ENCODE results near the gene SLC5A4.

SLC5A4 gene

GRCh38 chr22:32226326-32227104, 28.6 kb downstream of the SLC5A4 start:
- peak; percentile 77 for DNase-seq

DNA sequence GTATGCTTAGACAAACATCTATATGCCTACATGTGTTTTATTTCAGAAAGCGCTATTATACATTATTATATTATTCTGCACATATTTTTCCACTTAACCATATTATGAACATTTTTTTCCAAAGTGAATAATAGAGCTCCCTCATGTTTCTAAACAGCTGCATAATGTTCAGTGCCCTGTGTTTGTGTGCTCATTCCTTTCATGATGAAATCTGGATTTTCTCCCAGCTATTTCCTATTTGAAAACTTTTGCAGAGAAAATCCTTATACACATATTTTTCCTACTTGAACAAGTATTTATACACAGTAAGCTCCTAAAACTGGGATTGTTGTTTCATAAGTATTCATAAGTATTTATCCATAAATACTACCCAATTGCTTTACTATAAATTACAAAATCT, 32.2 kb downstream of the SLC5A4 start:
- no peak for DNase-seq

DNA sequence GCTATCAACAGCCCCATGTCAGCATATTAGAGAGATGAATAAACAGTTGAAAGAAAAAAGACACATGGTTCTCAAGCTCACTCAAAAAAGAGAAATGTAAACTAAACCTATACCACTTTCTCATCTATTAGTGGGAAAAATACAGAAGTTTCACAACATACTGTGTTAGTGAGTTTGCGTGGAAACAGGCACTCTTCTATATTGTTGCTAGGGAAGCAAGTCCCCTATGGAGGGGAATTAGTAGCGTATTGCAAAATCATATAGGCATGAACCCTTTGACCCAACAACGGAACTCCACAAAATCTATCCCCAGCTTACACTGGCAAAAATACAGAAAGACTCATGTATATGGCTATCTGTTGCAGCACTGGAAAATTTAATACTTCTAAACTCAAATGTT, 36.1 kb downstream of the SLC5A4 start:
- peak; percentile 88 for DNase-seq

DNA sequence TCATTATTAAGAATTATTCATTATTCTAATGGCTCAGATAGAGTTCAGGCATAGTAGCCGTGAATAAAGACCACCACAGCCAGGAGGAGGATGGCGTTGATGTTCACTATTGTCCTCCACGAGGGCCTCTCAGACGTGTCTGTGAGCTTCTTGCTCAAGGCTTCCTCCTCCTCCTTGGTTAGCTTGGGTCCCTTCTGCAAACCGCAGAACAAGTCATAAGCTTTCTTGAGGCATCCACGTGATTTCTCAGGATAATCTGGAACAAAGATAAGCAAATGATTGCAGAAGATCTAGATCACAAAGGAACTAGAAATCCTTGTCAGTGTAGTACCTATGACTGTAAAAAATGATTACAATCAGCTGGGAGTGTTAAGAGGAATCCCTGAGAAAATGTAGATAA, 36.7 kb downstream of the SLC5A4 start:
- peak; percentile 89 for DNase-seq

- no peak for DNase-seq
These were observed 37.7 kb downstream of the SLC5A4 start for GRCh38 chr22:32217465-32217864.

DNA sequence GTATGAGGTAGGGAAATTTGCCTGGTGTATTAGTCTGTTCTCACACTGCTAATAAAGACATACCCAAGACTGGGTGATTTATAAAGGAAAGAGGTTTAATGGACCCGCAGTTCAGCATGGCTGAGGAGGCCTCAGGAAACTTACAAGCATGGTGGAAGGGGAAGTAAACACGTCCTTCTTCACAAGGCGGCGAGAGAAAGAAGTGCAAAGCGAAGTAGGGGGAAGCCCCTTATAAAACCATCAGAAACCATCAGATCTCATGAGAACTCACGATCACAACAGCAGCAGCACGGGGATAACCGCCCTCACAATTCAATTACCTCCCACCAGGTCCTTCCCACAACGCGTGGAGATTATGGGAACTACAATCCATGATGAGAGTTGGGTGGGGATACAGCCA, 38.2 kb downstream of the SLC5A4 start:
- DNase-seq: peak; percentile 17

- DNase-seq: peak; percentile 32
These were observed 44.1 kb downstream of the SLC5A4 start for GRCh38 chr22:32211011-32211410.

DNA sequence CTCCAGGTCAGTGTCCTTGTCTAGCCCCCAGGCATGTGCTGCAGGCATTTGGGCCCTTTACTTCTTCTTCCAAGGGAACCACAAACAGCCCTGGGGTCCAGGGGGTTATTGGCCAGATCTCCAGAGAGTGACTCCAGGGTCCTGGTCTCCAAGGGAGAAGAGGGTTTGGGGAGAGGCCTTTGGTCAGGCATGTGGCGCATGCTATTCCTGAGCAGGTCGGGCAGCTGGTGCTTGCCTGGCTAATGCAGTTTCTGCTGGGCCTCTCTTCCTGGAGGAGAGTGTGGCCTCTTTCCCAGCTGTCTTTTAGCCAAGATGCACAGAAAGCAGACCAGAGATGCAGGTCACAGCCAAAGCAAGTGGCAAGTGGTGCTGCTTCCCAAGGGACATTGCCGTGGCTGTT, 46.5 kb downstream of the SLC5A4 start:
- no peak for DNase-seq

DNA sequence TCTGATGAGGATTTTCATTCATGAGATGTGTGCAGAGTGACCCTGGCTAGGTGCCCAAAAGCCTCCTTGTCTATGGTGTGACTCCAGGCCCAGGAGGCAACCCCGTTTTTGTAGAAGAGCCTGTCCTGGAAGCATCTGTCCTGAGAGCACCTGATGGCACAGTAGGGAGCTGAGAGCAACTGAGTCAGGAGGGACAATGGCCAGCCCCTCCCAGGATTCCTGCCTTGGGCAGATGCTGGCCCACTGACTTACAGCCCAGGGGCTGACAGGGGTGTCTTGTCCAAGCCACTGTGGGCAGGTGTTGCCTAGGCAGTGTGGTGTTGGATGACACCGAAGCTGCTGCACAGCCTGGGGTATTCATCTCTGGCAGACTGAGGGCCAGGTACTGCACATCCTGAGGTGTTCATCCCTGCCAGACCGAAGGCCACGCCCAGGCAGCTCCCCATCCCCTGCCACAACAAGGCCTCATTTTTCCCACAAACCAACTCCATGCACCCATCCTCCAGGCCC, 47.1 kb downstream of the SLC5A4 start:
- no peak for DNase-seq

DNA sequence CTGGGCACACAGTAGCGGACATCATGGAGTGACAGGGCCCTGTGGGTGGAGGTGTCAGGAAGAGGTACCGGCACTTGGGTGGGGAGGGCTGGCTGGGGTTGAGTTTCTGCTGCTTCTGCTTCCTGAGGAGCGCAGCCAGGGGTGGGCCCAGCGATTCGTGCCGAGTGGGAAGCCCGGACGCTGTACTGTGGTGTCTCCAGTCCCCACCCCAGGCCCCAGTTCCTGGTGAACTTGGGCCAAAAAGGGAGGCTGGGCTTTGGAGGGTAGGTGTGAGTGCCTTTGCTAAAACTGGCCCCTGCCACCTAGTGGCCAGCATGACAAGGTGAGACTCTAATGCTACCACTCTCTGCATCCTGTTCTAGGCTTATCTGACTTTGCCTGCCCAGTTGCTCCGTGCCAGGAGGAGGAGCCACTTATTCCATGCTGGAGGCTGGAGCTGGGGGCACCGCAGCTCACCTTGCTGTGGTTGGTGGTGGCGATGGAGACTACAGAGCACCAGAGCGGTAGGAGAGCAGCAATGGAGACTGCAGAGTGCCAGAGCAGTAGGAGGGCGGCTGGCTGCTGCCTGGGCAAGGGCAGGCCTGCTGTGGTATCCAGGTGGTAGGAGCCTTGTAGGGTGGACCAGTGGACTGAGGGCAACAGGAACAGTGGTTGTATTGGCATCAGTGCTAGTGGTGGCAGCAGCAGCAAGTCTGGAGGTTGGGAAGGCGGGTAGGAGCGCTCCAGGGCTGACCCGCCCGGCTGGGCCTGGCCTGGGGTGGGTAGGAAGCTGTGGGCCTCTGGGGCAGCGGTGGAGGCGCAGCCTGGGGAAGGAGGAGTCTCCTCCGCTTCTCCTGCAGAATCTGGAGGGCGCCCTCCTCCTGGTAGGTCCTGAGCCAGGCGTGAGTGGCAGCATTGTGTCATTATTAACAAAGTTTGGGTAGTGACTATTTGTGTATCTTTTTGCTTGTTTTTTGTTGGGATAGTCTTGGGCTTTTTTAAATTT, 48.1 kb downstream of the SLC5A4 start:
- DNase-seq: peak; percentile 42

DNA sequence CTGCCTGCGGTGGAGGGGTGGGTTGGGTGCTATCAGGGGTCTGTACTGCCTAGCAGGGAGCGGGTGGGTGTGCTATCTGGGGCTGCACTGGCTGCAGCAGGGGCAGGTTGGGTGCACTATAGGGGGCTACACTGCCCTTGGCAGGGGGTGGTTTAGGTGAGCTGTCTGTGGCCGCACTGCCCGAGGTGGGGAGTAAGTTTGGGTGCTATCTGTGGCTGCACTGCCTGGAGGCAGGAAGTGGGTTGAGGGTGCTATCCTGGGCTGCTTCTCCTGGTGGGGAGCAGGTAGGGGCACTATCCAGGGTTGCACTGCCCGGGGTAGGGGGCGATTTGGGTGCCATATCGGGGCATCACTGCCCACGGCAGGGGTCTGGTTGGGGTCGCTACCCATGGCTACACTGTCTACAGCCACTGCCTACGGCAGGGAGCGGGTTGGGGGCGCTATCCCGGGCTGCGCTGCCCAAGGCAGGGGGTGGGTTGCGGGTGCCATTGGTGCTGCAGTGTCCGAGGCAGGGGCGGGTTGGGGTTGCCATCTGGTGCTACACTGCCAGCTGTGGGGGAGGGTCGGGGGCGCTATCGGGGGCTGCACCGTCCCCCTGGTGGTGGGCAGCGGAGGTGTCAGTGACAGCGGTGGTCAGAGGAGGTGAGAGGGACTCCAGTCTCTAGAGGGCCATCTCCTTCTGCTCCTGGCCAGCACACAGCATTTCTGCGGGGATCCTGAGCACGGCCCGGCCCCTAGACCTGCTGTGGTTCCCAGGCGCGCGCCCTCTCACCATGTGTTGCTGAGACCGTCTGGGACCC, 49.0 kb downstream of the SLC5A4 start:
- DNase-seq: no peak

GRCh38 chr22:32204856-32205722, 50.1 kb downstream of the SLC5A4 start, which contains the start of gene RFPL2:
Gene RFPL2, minus strand, starts transcription at chr22:32205073. Its CDS starts 2,622 bp downstream, at chr22:32202451.
- DNase-seq: no peak

GRCh38 chr22:32204040-32204855, 50.9 kb downstream of the SLC5A4 start:
- DNase-seq: no peak

DNA sequence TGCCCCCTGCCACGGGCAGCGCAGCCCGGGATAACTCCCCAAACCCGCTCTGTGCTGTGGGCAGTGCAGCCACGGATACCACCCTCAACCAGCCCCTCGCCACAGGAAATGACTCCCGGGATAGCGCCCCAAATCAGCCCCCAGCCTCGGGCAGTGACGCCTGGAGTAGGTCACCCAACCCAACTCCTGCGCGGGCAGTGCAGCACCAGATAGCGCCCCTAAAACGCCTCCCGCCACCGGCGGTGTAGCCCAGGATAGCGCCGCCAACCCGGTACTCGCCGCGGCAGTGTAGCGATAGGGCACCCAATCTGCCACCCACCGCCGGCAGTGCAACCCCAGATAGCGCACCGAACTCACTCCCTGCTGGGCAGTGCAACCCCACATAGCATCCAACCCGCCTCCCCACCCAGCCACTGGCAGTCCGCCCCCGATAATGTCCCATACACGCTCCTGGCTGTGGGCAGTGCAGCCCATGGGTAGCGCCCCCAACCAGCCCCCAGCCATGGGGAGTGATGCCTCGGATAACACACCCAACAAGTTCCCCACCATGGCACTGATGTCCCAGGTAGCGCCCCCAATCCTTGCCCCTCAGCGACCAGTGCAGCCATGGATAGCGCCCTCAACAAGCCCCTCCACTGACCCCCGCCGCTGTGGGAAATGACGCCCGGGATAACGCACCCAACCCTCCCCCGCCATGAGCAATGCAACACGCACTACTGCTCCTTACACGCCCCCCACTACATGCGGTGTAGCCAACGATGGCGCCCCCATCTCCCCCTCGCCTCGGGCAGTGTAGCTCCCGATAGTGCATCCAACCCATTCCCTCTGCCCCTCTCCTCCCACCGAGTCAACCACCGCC, 51.7 kb downstream of the SLC5A4 start:
- DNase-seq: no peak

GRCh38 chr22:32202539-32203180, 52.5 kb downstream of the SLC5A4 start:
- peak; percentile 48 for DNase-seq

DNA sequence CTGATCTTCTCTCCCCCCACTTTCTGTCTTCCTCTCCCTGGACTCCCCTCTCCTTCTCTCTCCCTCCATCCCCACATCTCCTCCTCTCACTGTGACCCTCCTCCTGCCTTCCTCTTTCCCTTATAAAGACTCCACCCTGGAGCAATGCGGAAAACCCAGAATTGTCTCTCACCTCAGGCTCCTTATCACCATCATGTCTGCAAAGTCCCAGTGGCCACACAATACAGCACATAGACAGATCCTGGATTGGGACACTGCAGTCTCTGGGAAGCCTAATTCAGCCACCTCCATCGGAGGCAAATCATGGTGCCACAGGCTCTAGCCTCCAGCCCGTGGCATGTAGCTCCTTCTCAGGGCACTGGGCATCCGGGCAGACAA, 53.0 kb downstream of the SLC5A4 start:
- DNase-seq: no peak

GRCh38 chr22:32200752-32201151, 54.4 kb downstream of the SLC5A4 start:
- no peak for DNase-seq

- no peak for DNase-seq
These were observed 55.2 kb downstream of the SLC5A4 start for GRCh38 chr22:32199961-32200360.

DNA sequence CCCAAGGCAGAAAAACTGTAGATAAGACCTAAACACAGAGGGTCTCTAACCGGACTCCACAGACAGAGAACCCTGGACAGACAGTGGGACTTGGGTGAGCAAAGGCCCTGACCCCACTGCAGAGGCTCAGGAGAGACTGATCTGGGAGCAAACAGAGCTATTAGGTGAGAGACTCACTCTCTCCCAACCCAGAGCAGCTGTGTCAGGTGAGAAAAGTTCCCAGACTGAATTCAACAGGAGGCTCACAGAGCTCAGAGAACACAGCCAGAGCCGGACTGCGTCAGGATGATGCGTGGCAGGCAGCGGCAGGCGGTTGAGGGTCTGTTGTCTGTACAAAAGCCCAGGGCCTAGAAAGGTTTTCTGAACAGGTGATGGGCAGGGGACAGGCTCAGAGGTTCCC, 55.8 kb downstream of the SLC5A4 start:
- DNase-seq: no peak

All from suppressor macrophage treated with lipopolysaccharide for 4 hours (primary cell).